Activated CD4-positive, alpha-beta T cell treated with anti-CD3 and anti-CD28 coated beads, Interleukin-2, amount 50 U/mL, for 24 hours (primary cell): ENCODE results near the gene GPER1.

Experiments used
- DNase-seq, 2 donors: peaks; one replicate each; pipeline ENCODE4 v3.0.0-alpha.2; 2020; ENCODE audit warnings: low read depth in 1 of 2, low spot score in 1 of 2

The GPER1 gene

DNA sequence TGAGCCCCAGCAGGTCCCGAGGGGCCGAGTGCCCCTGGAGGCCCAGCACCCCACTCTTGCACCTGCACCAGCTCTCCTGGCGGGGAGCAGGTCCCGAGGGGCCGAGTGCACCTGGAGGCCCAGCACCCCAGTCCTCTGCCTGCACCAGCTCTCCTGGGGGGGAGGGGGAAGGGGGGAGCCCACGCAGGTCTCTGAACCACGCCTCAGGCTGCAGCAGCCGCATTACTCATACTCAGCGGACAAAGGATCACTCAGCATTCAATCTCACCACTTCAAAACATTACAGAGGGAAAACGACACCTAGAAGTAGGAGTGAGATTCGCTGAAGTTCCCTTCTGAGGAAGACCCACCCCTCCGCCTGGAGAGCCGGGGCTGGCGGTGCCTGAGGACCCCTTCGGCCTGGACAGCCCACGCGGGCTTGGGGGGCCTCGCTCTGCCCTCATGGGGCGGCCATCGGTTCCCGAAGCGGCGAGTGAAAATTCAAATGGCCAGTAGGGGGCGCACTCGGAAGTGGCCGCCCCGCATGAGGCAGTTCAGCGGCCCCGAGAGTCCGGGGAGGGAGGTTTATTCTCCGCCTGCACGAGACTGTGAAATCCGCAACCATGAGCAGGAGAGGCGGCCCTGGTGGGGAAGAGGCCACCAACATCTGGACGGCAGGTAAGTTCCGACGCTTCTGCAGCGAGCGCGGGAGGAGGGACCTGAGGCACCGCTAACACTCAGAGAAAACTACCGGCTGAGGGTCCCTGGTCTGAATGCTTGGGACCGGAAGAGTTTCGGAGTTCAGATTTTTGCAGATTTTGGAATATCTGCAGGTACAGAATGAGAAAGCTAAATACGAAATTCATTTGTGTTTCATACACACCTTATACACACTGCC lies 1.1 kb upstream of the GPER1 start:
- DNase-seq = peak; percentile 55 to 58

DNA sequence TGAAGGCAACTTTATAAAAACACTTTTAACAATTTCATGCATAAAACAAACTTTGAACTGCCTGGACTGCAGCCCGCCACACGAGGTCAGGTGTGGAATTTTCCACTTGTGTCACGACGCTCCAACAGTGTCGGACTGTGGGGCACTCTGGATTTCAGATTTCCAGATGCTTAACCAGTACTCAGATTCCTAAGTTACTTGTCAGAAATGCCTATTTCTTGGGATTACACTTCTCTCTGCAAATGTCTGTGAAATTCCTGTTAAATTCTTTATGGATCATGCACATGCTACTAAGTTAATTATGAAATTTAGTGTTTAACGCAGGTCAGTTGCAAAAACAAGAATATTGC lies 473 bp upstream of the GPER1 start:
- DNase-seq = no peak

DNA sequence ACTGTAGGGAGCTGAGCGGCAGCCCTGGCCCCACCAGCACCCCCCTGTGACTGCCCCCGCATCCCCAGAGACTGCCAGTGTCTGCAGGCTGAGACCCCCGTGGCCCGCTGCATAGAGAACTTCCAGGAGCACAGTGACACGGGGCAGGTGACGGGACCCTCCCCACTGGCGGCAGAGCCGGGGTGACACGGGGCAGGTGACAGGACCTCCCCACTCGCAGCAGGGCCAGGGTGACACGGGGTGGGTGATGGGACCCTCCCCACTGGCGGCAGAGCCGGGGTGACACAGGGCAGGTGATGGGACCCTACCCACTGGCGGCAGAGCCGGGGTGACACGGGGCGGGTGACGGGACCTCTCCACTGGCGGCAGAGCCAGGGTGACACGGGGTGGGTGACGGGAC lies 2.3 kb downstream of the GPER1 start:
- no peak for DNase-seq

DNA sequence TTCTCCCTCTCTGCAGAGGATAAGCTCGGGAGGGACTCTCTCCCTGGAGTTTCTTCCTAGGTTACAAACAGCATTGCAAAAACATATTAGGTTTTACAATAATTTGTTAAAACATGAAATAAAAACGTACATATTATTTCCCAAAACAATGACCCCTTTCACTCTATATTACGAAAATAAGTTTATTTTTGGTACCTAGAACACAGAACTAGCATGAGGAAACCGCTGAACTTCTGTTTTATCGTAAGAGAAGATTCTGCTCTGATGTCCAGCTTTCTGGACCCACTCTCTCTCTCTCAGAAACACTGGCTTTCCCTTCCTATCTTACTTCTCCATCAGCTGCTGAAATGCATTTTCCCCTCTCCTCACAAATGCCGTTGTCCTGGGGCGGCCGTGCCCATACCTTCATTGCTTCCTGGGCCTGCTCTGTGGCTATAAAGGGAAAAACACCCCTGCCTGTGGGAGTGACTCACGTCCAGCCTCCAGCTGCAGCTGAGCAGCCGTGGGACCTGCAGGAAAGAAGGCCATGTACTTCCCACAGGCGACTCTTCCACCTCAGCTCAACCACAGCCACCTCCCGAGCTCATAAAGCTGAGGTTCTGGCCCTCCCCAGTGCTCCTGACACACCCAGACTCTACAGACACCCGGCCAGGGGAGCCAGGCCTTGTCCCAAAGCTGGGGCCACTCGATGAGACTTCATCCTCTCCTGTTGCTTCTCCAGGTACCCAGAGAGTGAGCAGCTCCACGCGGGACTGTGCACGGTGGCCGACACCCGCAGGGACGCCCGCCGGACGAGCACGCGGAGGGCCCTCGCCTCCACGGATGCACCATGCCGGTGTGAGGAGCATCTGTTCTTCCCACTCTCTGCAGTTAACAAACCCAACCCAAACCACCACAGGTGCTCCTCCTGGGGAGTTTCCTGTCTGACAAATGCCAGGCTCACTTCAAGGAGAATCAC lies 3.1 kb downstream of the GPER1 start:
- DNase-seq = no peak

DNA sequence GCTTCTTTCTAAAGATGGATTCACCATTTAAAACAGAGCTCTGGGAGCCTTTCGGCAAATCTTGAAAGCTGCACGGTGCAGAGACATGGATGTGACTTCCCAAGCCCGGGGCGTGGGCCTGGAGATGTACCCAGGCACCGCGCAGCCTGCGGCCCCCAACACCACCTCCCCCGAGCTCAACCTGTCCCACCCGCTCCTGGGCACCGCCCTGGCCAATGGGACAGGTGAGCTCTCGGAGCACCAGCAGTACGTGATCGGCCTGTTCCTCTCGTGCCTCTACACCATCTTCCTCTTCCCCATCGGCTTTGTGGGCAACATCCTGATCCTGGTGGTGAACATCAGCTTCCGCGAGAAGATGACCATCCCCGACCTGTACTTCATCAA lies 3.7 kb downstream of the GPER1 start:
- no peak for DNase-seq

DNA sequence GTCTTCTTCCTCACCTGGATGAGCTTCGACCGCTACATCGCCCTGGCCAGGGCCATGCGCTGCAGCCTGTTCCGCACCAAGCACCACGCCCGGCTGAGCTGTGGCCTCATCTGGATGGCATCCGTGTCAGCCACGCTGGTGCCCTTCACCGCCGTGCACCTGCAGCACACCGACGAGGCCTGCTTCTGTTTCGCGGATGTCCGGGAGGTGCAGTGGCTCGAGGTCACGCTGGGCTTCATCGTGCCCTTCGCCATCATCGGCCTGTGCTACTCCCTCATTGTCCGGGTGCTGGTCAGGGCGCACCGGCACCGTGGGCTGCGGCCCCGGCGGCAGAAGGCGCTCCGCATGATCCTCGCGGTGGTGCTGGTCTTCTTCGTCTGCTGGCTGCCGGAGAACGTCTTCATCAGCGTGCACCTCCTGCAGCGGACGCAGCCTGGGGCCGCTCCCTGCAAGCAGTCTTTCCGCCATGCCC lies 4.3 kb downstream of the GPER1 start:
- DNase-seq = no peak

DNA sequence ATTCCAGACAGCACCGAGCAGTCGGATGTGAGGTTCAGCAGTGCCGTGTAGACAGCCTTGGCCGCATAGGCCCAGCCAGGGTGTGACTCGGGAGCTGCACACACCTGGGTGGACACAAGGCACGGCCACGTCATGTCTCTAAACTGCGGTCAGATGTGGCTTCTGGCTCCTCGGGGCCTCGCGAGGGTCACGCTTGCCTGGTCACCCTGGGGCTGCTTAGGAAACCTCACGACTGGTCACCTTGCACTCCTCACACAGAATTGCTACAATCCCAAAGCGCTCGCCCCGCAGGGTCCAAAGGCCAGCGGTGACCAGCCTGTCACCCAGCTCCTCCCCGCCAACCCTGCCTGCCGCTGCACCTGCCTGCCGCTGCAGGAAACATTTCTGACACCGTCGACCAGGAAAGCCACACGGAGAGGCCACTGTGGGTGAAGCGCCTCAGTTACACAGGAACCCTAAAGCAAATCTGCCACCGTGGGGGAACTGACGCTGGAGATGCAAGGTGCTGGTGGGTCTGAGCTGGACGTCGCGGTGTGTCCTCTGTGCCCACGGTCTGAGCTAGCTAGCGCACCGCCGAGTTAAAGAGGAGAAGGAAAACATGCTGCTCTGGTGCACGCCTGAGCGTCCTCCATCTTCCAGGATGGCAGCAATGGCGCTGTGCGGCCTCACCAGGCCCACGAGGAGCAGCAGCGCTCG lies 5.0 kb downstream of the GPER1 start:
- no peak for DNase-seq

DNA sequence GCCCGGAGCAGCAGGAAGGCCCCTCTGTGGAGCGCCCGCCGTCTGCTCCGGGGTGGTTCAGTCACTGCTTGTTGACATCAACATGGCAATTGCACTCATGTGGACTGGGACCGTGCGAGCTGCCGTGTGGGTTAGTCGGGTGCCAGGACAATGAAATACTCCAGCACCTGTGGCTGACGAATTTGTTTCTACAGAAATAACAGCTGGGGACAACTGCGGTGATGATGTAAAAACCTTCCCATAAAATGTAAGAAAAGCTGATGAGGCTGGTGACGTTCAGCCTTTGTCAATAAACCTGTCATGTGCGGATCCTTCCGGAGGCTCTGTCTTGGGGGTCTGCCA lies 5.6 kb downstream of the GPER1 start:
- no peak for DNase-seq

DNA sequence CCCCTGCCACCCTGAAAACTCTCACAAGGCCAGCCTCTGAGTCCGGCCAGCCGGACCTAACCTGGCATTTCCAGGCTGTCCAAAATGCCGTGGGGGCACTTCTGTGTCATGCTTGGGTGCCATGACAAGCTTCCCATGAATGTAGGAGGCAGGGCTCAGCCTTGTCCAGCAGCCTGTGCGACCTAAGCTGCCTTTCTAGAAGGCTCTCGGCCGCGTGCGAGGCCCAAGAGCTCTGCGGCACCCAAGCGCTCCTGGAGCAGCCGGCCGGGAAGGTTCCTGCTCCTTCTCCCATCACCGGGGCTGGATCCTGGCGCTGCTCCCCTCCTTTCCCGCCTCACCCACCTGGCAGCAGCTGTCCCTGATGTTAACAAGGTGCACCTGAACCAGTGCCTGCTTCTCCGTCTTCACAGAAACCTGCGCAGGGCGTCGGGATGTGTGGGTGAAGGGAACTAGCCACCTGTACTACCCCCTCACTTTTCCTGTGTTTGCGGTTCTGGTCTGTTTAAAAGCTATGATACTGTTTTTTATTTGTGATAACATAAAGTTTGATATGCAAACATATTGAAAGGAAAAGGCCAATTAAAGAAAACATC lies 6.1 kb downstream of the GPER1 start:
- DNase-seq = no peak

DNA sequence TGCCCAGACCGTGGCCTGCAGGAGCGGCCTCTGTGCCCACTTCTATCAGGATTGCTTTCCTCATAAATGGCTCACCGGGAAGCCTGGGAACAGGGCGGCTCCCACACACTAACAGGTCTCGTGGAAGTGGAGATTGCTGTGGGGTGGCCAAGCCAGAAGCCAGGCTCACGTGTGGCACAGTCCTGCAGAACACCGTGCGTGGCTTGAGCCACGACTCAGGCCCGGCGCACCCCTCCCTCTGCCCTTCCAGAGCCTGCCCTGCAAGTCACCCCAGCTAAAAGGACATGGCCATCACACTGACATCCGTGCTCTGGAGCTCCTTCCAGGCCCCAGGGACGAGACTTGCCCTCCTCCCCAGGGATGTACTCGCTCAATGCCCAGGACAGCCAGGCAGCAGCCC lies 7.0 kb downstream of the GPER1 start:
- DNase-seq = no peak

DNA sequence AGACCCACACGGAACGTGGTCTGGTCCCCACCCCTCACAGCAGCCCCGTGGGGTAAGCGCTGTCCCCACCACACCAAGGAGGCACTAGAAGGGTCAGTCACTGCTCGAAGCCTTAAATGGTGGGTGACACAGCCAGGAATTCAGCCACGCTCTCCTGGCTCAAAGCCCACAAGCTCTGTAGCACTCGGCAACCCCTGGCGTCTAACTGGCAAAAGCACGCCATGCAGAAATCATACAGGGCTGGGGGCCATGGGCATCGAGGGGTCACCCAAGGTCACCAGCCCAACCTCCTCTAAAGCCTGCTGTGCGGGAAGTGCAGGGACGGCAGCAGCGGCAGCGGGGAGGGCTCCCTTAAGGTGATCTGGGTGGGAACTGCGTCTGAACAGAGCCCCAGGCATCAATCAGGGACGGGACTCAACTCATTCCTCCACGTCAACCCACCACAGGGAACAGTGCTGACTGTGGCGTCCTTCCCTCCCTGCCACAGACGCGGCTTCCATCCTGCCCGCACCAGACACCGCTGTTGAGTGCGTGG lies 7.8 kb downstream of the GPER1 start:
- no peak for DNase-seq

DNA sequence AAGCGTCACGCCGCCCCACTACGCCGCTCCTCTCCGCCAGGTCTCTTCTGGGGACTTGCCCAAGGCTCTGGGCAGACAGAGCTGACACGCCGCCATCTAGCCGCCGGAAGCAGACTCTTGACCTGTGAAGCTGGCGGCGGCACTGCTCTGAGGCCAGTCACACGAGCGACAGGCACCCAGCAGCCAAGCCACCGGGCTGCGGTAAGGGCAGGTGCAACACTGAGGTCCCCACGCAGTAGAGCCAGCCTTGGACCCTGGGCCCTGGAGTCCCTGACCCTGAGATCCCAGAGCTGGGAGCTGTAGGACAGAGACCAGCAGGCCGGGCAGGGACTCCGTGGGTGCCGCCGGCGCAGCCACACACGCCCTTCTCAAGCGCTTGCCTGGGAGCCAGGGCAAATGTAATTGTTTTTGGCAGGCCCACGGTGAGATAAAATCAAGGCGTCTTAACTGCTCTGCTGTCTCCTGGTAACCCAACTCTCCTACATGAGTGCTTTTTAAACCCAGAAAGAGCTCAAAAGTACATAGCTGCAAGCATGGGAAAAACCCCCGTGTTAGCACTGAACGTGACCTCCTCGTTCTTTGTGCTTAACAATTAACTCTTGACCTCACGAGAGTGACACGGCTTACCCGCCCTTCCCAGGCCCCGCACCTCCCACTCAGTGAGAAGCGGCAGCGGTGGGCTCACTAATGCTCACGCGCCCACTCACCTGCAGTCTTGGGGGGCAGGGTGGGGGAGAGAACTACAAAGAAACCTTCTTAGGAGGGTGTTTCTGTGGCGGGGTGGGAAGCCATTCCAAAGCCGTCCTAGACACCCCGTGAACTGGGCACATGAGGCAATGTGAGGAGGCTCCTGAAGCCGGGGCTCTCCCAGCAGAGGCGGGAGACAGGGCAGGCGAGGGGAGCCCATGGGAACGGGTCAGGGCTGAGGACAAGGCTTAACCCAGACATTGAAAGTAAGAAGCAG lies 8.5 kb downstream of the GPER1 start:
- DNase-seq = no peak

DNA sequence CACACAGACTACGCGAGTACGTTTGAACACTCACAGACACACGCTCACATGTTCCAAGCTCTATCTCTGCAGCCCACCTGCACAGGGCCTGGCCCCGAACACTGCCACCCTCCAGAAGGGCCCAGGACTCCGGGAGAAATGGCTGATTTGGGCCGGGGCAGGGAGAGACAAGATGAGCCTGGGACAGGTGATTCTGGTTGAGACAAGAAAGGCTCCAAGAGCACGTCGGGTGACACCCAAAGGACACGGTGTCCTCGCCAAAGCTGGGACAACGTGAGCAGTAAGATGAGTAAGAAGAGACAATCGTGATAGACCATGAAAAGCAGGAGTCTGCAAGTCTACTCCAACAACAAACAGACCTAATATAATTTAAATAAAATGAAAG lies 9.2 kb downstream of the GPER1 start:
- DNase-seq = no peak

DNA sequence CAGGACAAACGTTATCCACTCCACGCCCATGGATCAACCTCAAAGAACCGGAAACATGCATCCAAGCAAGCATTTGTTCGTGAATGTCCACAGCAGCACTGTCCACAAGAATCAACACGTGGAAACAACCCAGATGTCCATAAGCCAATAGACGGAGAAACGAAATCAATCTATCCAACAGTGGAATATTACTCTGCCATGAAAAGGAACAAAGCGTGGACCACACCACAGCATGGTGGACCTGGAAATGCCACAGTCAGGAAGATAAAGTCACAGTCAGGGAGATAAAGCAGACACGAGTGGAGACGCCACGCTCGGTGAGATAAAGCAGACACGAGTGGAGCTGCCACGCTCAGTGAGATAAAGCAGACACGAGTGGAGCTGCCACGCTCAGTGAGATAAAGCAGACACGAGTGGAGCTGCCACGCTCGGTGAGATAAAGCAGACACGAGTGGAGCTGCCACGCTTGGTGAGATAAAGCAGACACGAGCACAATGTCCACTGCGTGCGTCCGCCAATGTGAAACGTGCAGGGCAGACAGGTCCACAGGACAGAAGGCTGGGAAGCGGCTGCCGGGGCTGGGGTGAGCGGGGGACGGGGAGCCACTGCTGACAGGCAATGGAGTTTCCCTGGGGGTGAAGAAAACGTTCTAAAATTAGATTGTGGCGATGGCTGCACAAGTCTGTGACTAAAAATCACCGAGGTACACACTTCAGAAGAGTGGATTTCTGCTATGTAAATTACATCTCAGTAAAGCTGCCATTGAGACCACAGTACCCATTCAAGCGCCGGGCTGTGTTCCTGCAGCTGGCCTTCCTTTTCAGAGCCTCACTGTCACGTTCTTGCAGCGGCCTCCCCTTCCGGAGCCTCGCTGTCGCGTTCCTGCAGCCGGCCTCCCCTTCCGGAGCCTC lies 10.6 kb downstream of the GPER1 start:
- no peak for DNase-seq

DNA sequence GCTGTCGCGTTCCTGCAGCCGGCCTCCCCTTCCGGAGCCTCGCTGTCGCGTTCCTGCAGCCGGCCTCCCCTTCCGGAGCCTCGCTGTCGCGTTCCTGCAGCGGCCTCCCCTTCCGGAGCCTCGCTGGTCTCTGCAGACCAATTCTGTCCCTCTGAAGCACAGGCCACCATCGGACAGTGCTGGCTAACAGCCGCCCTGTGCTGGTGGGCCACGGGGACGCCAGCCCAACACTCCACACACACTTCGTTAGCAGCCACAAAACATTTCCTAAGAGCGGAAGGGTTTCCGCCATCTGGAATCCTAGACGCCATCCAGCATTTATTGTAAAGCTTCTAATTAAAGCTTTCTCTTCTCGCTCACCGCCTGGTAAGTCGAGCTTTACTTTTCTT lies 11.2 kb downstream of the GPER1 start:
- no peak for DNase-seq

DNA sequence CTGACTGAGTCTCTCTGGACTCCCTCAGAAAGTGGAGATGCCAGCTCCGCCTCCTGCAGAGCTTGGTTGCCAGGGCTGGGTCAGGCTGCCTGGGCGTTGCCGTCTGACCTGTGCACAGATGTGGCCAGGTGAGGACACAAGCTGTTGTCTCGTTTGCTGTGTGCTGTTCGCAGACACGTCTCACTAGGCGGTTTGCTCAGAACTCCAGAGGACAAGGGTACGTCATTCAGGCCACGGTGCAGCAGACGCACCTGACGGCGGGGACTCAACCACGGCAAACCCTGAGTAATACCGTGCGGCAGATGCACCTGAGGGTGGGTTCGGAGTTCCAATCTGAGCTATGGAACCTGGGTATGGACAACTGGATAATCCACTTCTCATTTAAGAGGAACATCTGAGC lies 11.7 kb downstream of the GPER1 start:
- DNase-seq = no peak

DNA sequence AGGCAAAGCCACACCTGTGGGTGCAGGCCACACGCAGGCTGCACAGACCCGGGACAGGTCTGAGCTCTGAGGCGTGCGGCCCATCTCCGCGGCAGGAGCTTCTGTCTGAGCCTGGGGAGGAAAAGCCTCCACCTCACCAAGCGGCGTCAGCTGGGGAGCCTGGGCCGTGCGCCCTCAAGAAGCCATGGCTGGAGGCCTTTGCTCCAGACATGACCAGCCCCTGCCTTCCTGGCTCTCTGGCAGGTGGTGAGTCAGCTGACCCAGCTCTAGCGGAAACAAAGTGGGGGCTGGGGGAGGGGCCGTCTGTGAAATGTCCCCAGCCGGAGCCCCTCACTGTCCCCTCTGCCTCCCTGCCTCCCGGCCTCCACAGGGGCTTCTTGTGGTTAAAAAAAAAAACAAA lies 12.5 kb downstream of the GPER1 start:
- no peak for DNase-seq

DNA sequence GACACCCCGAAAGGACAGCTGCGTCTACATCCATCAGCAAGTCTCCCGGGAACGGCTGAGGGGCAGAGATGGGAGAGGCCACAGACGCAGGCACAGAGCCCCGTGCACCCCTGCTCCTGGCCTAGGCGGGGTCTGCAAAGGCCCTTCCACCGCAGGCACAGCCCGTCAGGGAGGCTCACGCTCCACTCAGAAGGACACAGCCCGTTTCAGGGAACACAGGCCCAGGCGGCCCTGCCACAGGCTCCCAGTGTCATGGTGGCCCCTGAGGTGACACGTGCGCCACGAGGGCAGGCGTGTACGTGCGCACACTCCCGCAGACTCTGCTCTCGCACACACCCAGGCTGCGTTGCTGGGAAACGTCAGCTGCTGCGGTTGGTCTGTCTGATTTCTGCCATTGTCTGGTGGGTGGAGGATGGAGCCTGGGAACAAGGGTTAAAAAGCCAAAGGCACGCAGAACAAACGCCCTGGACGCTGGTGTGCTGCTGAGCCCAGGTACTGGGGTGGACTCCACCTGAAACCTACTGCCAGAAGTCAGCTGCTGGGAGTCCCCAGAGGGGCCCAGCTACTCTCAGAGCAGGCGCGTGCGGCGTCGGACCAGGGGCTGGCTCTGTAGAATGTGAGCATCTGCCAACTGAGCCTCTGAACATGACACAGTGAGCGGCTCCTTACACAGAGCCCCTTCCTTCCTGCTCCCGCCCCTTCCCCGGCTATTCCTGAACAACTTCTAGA lies 13.1 kb downstream of the GPER1 start:
- no peak for DNase-seq
